Measurements from ENCODE around the gene GRB10. TPM values are rescaled to one million over a fixed set of nuclear protein-coding genes. Genes with fewer than 3 reads are reported as not detected.

GRB10 gene
- total RNA-seq, 4 donors from 2014 or later = 54.0 to 69.1 (median 61.6) TPM

DNA sequence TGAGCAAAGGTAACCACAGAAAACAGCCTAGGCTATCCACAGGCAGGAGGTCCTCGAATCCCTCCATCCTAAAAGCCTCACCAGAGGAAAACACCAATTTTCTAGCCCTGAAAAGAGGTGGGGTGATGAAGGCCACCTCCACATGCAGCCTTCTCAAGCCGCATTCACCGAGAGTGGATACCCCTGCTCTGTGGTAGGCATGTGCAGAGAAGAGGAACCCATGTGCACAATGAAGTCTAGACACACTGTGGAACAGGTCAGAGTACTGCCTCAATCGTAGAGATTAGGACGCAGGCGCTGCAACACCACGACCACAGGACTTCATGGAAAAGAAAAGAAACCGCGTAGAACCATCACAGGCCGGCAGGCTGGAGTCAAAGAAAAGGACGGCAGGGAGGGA lies 38.8 kb downstream of the GRB10 start:
- TF ChIP-seq POLR2A (IDR thresholded peaks at IDR 0.05; ENCODE audit: low read depth) (no peak), POLR2AphosphoS5 (IDR thresholded peaks at IDR 0.05) (no peak), EP300 (IDR thresholded peaks at IDR 0.05) (no peak), CTCF (IDR thresholded peaks at IDR 0.05) (no peak)
- Histone ChIP-seq H3K27ac (replicated peaks in 1 of 4) (no peak overlapping the region), H3K4me1 (peaks cover 9 to 19% (median 14%) of the 10 kb centered on the region in 4 donors), H3K27me3 (no peaks in the 10 kb centered on the region), H3K9me3 (no peaks in the 10 kb centered on the region), H3K36me3 (peaks cover 0 to 24% (median 17%) of the 10 kb centered on the region in 4 donors), H3K4me3 (no peak overlapping the region)
- DNase-seq (ENCODE audit: extremely low spot score) = no peak
- WGBS = 90% methylated on average over 11 of the region's 11 CpGs
- intact Hi-C loops (cut with DNase I) = no loop called here

- intact Hi-C loops (cut with DNase I) = no loop called here
- Histone ChIP-seq H3K27ac (replicated peaks in 1 of 4) (no peak overlapping the region), H3K4me3 (no peak overlapping the region), H3K9me3 (no peaks in the 10 kb centered on the region), H3K4me1 (peaks cover 9 to 19% (median 14%) of the 10 kb centered on the region in 4 donors), H3K27me3 (no peaks in the 10 kb centered on the region), H3K36me3 (peaks cover 0 to 21% (median 13%) of the 10 kb centered on the region in 4 donors)
- no peak for TF ChIP-seq EP300 (IDR thresholded peaks at IDR 0.05)
- no peak for TF ChIP-seq POLR2A (IDR thresholded peaks at IDR 0.05; ENCODE audit: low read depth)
- no peak for TF ChIP-seq POLR2AphosphoS5 (IDR thresholded peaks at IDR 0.05)
- TF ChIP-seq CTCF (IDR thresholded peaks at IDR 0.05) = no peak
- 84% methylated on average over 2 of the region's 2 CpGs for WGBS
- DNase-seq (ENCODE audit: extremely low spot score) = no peak
Measured at GRCh38 chr7:50743016-50743415, 39.7 kb downstream of the GRB10 start.

GRCh38 chr7:50742401-50742800 lies 40.3 kb downstream of the GRB10 start:
- intact Hi-C loops (cut with DNase I) = no loop called here

DNA sequence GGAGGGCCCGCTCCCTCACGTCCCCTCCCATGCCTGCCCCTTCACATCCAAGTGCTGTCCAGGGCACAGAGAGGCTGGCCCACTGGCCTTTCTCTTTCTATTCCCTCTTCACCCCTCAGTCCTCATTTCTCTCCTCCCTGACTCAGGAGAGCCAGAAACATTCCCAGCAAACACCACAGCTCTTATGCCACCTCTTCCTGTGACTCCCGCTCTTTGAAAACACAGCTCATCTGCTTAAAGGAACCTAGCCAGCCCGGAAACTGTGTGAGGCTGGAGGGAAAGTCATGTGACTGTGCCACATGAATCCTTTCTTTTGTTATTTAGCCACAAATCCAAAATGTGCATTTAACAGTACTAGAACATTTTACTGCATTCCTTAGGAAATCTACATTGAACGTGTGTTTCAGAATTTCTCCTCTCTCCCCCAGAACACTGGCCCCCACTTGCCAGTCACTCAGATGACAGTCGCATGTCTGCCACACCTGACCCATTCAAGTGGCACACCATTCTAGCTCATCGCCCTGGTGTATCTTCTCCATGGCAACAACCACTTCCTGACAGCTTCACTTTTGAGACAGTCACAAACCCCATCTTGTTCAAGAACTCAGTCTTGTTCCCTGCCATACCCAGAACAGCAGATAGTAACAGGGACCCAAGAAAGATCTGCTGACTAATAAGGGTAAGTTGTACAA lies 42.8 kb downstream of the GRB10 start:
- Histone ChIP-seq H3K4me3 (no peak overlapping the region), H3K27ac (replicated peaks in 1 of 4) (no peak overlapping the region), H3K9me3 (no peaks in the 10 kb centered on the region), H3K4me1 (peaks cover 6 to 18% (median 8%) of the 10 kb centered on the region in 4 donors), H3K27me3 (no peaks in the 10 kb centered on the region), H3K36me3 (peaks cover 0 to 7% (median 3%) of the 10 kb centered on the region in 4 donors)
- TF ChIP-seq EP300 (IDR thresholded peaks at IDR 0.05) (no peak), POLR2A (IDR thresholded peaks at IDR 0.05; ENCODE audit: low read depth) (no peak), POLR2AphosphoS5 (IDR thresholded peaks at IDR 0.05) (no peak), CTCF (IDR thresholded peaks at IDR 0.05) (no peak)
- no peak for DNase-seq (ENCODE audit: extremely low spot score)
- intact Hi-C loops (cut with DNase I) = no loop called here
- 81% methylated on average over 7 of the region's 7 CpGs for WGBS

More at GRCh38 chr7:50742401-50742800, 40.3 kb downstream of the GRB10 start:
- Histone ChIP-seq H3K4me1 (peaks cover 9 to 19% (median 14%) of the 10 kb centered on the region in 4 donors), H3K27ac (replicated peaks in 1 of 4) (no peak overlapping the region), H3K27me3 (no peaks in the 10 kb centered on the region), H3K36me3 (peaks cover 0 to 15% (median 9%) of the 10 kb centered on the region in 4 donors), H3K4me3 (no peak overlapping the region), H3K9me3 (no peaks in the 10 kb centered on the region)
- no peak for DNase-seq (ENCODE audit: extremely low spot score)
- no peak for TF ChIP-seq POLR2AphosphoS5 (IDR thresholded peaks at IDR 0.05)
- TF ChIP-seq POLR2A (IDR thresholded peaks at IDR 0.05; ENCODE audit: low read depth) = no peak
- TF ChIP-seq EP300 (IDR thresholded peaks at IDR 0.05) = no peak
- TF ChIP-seq CTCF (IDR thresholded peaks at IDR 0.05) = no peak
- 90% methylated on average over 4 of the region's 4 CpGs for WGBS
